Stimulated activated CD8-positive, alpha-beta memory T cell treated with anti-CD3 and anti-CD28 coated beads, Interleukin-4, amount 100 ng/mL, for 4 hours (primary cell): Measurements from ENCODE around the gene PGBD5.

Experiments
- DNase-seq, 2 donors: peaks; one replicate each; pipeline ENCODE4 v3.0.0-alpha.2; 2020; ENCODE audit warnings: low read depth in 2 of 2, low spot score in 1 of 2

Gene PGBD5

GRCh38 chr1:230283678-230284077 lies 142.5 kb downstream of the PGBD5 start:
- DNase-seq = no peak

- DNase-seq = no peak
Observed at GRCh38 chr1:230282157-230282556, 144.0 kb downstream of the PGBD5 start.

- no peak for DNase-seq
Observed at GRCh38 chr1:230281556-230281955, 144.6 kb downstream of the PGBD5 start.

GRCh38 chr1:230280906-230281413 lies 145.2 kb downstream of the PGBD5 start:
- no peak for DNase-seq

GRCh38 chr1:230280054-230280795 lies 145.9 kb downstream of the PGBD5 start:
- DNase-seq = no peak

GRCh38 chr1:230279583-230279945 lies 146.6 kb downstream of the PGBD5 start:
- no peak for DNase-seq

GRCh38 chr1:230278871-230279582 lies 147.1 kb downstream of the PGBD5 start:
- DNase-seq = no peak

GRCh38 chr1:230278376-230278775 lies 147.8 kb downstream of the PGBD5 start:
- DNase-seq = no peak

GRCh38 chr1:230277201-230278025 lies 148.7 kb downstream of the PGBD5 start:
- no peak for DNase-seq

- DNase-seq = no peak
Observed at GRCh38 chr1:230276401-230276800, 149.7 kb downstream of the PGBD5 start.

GRCh38 chr1:230274254-230274653 lies 151.9 kb downstream of the PGBD5 start:
- DNase-seq = no peak

GRCh38 chr1:230273141-230273710 lies 152.9 kb downstream of the PGBD5 start:
- DNase-seq = no peak

- no peak for DNase-seq
Observed at GRCh38 chr1:230272557-230272956, 153.6 kb downstream of the PGBD5 start.

- DNase-seq = no peak
Observed at GRCh38 chr1:230271300-230272035, 154.7 kb downstream of the PGBD5 start.

GRCh38 chr1:230270559-230271281 lies 155.4 kb downstream of the PGBD5 start:
- no peak for DNase-seq

- DNase-seq = no peak
Observed at GRCh38 chr1:230270185-230270558, 156.0 kb downstream of the PGBD5 start.

GRCh38 chr1:230268371-230269170 lies 157.6 kb downstream of the PGBD5 start:
- no peak for DNase-seq

- DNase-seq = no peak
Observed at GRCh38 chr1:230267338-230268065, 158.6 kb downstream of the PGBD5 start.

- DNase-seq = no peak
Observed at GRCh38 chr1:230266456-230266855, 159.7 kb downstream of the PGBD5 start.
